BLaER1 (cell line): Measurements from ENCODE around the gene DEFB129.
"Not testable (repeated sequence)": the region's sequence is repeated elsewhere in the genome, so short reads cannot be mapped to it uniquely, and the experiment has no call there.

Source experiments
- H3K27ac ChIP-seq: shearing (Covaris generic); formaldehyde crosslinking; 2 replicates; pipeline ENCODE4 v1.8.1; 2022
- H3K27me3 ChIP-seq: shearing (Covaris generic); formaldehyde crosslinking; 2 replicates; pipeline ENCODE4 v1.8.1; 2022
- H3K36me3 ChIP-seq: shearing (Covaris generic); formaldehyde crosslinking; 2 replicates; pipeline ENCODE4 v1.8.1; 2022
- H3K4me1 ChIP-seq: shearing (Covaris generic); formaldehyde crosslinking; 2 replicates; pipeline ENCODE4 v1.8.1; 2022
- H3K4me2 ChIP-seq: shearing (Covaris generic); formaldehyde crosslinking; 2 replicates; pipeline ENCODE4 v1.8.1; 2022
- H3K4me3 ChIP-seq: shearing (Covaris generic); formaldehyde crosslinking; 2 replicates; pipeline ENCODE4 v1.8.1; 2022
- H3K9ac ChIP-seq: shearing (Covaris generic); formaldehyde crosslinking; 2 replicates; pipeline ENCODE4 v1.8.1; 2022
- H3K9me3 ChIP-seq: shearing (Covaris generic); formaldehyde crosslinking; 2 replicates; pipeline ENCODE4 v1.8.1; 2022
- H4K20me1 ChIP-seq: shearing (Covaris generic); formaldehyde crosslinking; 2 replicates; pipeline ENCODE4 v1.8.1; 2022
- Cebpa-rat ChIP-seq: shearing (Covaris generic); IDR thresholded peaks from 2 replicates; pipeline ENCODE4 v1.8.1; 2022

DEFB129 gene

GRCh38 chr20:226958-227357, at the start of gene DEFB129:
Gene DEFB129 (plus strand): TSS chr20:227258. CDS start chr20:227289, 31 bp downstream.
- no peaks in the 10 kb centered on the region for H3K36me3 ChIP-seq
- H3K4me3 ChIP-seq, result no peak within 1 kb of the TSS
- H3K27ac ChIP-seq, result no peak within 1 kb of the TSS
- H3K4me2 ChIP-seq, result no peak within 1 kb of the TSS; the same call in 1 of the 2 replicates
- no peak within 1 kb of the TSS for H3K9ac ChIP-seq
- H3K9me3 ChIP-seq, result no peaks in the 10 kb centered on the region
- H4K20me1 ChIP-seq, result no peaks in the 10 kb centered on the region
- TF ChIP-seq Cebpa-rat, result no peak
- H3K4me1 ChIP-seq, result peaks cover 11% of the 10 kb centered on the region; the same call in 1 of the 2 replicates
- H3K27me3 ChIP-seq, result no peaks in the 10 kb centered on the region

GRCh38 chr20:184288-184687, 42.8 kb upstream of the DEFB129 start:
- H3K9me3 ChIP-seq, result peaks cover 13% of the 10 kb centered on the region; the same call in 1 of the 2 replicates
- H3K4me1 ChIP-seq, result no peaks in the 10 kb centered on the region
- no peaks in the 10 kb centered on the region for H3K36me3 ChIP-seq
- no peaks in the 10 kb centered on the region for H4K20me1 ChIP-seq
- H3K4me2 ChIP-seq, result no peak overlapping the region
- H3K27me3 ChIP-seq, result no peaks in the 10 kb centered on the region
- no peak overlapping the region for H3K27ac ChIP-seq
- H3K9ac ChIP-seq, result no peak overlapping the region
- no peak overlapping the region for H3K4me3 ChIP-seq
- no peak for TF ChIP-seq Cebpa-rat

GRCh38 chr20:187733-188132, 39.3 kb upstream of the DEFB129 start:
- Histone ChIP-seq H3K36me3 (no peaks in the 10 kb centered on the region), H4K20me1 (no peaks in the 10 kb centered on the region), H3K4me2 (no peak overlapping the region), H3K27me3 (no peaks in the 10 kb centered on the region), H3K27ac (no peak overlapping the region), H3K4me1 (no peaks in the 10 kb centered on the region), H3K9me3 (peaks cover 31% of the 10 kb centered on the region), H3K4me3 (no peak overlapping the region), H3K9ac (no peak overlapping the region)
- no peak for TF ChIP-seq Cebpa-rat

GRCh38 chr20:189611-190010, 37.4 kb upstream of the DEFB129 start, which contains the start of gene DEFB128:
Gene DEFB128 (minus strand): TSS chr20:189711. CDS start chr20:189623, 88 bp downstream.
- Histone ChIP-seq H3K27ac (no peak within 1 kb of the TSS), H3K4me2 (no peak within 1 kb of the TSS), H3K9ac (no peak within 1 kb of the TSS), H3K9me3 (peaks cover 24% of the 10 kb centered on the region), H3K4me3 (no peak within 1 kb of the TSS), H3K27me3 (no peaks in the 10 kb centered on the region), H3K4me1 (no peaks in the 10 kb centered on the region), H4K20me1 (no peaks in the 10 kb centered on the region), H3K36me3 (no peaks in the 10 kb centered on the region)
- no peak for TF ChIP-seq Cebpa-rat

- H3K9ac ChIP-seq, result no peak overlapping the region
- no peaks in the 10 kb centered on the region for H3K36me3 ChIP-seq
- TF ChIP-seq Cebpa-rat, result no peak
- H4K20me1 ChIP-seq, result no peaks in the 10 kb centered on the region
- peaks cover 7% of the 10 kb centered on the region for H3K4me1 ChIP-seq
- no peak overlapping the region for H3K4me2 ChIP-seq
- no peak overlapping the region for H3K27ac ChIP-seq
- no peaks in the 10 kb centered on the region for H3K9me3 ChIP-seq
- no peaks in the 10 kb centered on the region for H3K27me3 ChIP-seq
- H3K4me3 ChIP-seq, result no peak overlapping the region
These were observed 28.8 kb upstream of the DEFB129 start for GRCh38 chr20:198225-198624.

GRCh38 chr20:199996-200395, 27.1 kb upstream of the DEFB129 start:
- H3K27ac ChIP-seq, result no peak overlapping the region
- no peak overlapping the region for H3K4me3 ChIP-seq
- H3K4me2 ChIP-seq, result 0 out of 2 replicates have a peak overlapping the region, but pooled peaks have one; percentile 9
- no peak for TF ChIP-seq Cebpa-rat
- H3K27me3 ChIP-seq, result no peaks in the 10 kb centered on the region
- no peak overlapping the region for H3K9ac ChIP-seq
- H3K36me3 ChIP-seq, result no peaks in the 10 kb centered on the region
- no peaks in the 10 kb centered on the region for H4K20me1 ChIP-seq
- peaks cover 7% of the 10 kb centered on the region for H3K4me1 ChIP-seq
- H3K9me3 ChIP-seq, result no peaks in the 10 kb centered on the region

- H3K4me2 ChIP-seq, H3K27me3 ChIP-seq, H4K20me1 ChIP-seq, H3K27ac ChIP-seq, H3K4me1 ChIP-seq, H3K4me3 ChIP-seq, H3K36me3 ChIP-seq, H3K9ac ChIP-seq, H3K9me3 ChIP-seq: not testable (repeated sequence)
These were observed 23.4 kb upstream of the DEFB129 start for GRCh38 chr20:203630-204029.

- H3K4me3 ChIP-seq, result no peak overlapping the region
- no peak overlapping the region for H3K4me2 ChIP-seq
- H4K20me1 ChIP-seq, result no peaks in the 10 kb centered on the region
- no peaks in the 10 kb centered on the region for H3K4me1 ChIP-seq
- H3K9ac ChIP-seq, result no peak overlapping the region
- H3K27me3 ChIP-seq, result no peaks in the 10 kb centered on the region
- no peaks in the 10 kb centered on the region for H3K36me3 ChIP-seq
- H3K9me3 ChIP-seq, result no peaks in the 10 kb centered on the region
- no peak overlapping the region for H3K27ac ChIP-seq
- TF ChIP-seq Cebpa-rat, result no peak
These were observed 18.0 kb upstream of the DEFB129 start for GRCh38 chr20:208942-209566.

GRCh38 chr20:210809-211502, 16.1 kb upstream of the DEFB129 start:
- no peaks in the 10 kb centered on the region for H3K4me1 ChIP-seq
- H3K9ac ChIP-seq, result no peak overlapping the region
- no peaks in the 10 kb centered on the region for H3K36me3 ChIP-seq

GRCh38 chr20:214383-214782, 12.7 kb upstream of the DEFB129 start:
- Histone ChIP-seq H3K27me3 (no peaks in the 10 kb centered on the region), H4K20me1 (no peaks in the 10 kb centered on the region), H3K4me2 (no peak overlapping the region), H3K27ac (no peak overlapping the region), H3K9me3 (no peaks in the 10 kb centered on the region), H3K9ac (no peak overlapping the region), H3K4me3 (no peak overlapping the region), H3K36me3 (no peaks in the 10 kb centered on the region), H3K4me1 (peaks cover 6% of the 10 kb centered on the region)
- no peak for TF ChIP-seq Cebpa-rat

More at GRCh38 chr20:210809-211502, 16.1 kb upstream of the DEFB129 start:
- H4K20me1 ChIP-seq, result no peaks in the 10 kb centered on the region
- no peak overlapping the region for H3K4me3 ChIP-seq
- no peaks in the 10 kb centered on the region for H3K27me3 ChIP-seq
- H3K4me2 ChIP-seq, result no peak overlapping the region
- no peak overlapping the region for H3K27ac ChIP-seq
- TF ChIP-seq Cebpa-rat, result no peak
- H3K9me3 ChIP-seq, result no peaks in the 10 kb centered on the region
